HK-2 (cell line): ENCODE measurements around the gene SLC24A3.

Experiments used
- DNase-seq: peaks from one replicate; pipeline ENCODE4 v3.0.0-alpha.2; 2018; ENCODE audit not compliant: unreplicated experiment

The SLC24A3 gene

DNA sequence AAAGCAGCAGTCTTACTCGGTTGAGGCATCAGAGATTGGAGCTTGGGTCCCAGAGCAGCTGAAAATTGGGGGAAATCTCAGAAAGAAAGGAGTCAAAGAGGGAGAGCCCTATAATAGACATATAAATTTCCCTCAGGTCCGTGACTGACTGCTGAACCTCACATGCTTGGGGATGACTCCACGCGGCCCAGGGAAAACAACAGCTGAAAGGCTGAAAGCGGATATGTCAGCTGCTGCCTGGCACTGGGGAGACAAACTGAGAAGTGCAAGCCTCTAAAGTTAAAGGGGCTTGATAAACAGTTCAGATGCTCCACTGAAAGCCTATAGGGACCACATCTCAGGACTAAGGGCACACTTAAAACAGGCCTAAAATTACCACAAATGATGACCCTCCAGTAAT lies 289.7 kb downstream of the SLC24A3 start:
- no peak for DNase-seq

DNA sequence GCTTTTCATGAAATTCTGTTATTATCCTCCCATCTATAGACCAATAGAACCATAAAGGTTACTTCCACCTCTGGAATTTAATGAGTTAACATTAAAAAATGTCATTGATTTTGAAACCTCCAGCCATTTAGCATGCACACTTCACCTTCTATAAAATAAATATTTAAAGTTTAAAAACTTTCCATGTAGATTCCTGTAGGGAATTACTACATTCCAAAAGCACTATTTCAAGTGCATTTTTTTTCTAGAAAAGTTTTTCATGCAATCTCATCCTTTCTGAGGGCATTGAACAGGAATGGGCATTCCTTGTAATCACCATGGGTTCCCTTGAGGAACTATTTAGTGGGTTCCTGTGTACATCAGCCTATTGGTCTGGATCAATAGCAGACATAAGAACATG lies 291.8 kb downstream of the SLC24A3 start:
- no peak for DNase-seq

DNA sequence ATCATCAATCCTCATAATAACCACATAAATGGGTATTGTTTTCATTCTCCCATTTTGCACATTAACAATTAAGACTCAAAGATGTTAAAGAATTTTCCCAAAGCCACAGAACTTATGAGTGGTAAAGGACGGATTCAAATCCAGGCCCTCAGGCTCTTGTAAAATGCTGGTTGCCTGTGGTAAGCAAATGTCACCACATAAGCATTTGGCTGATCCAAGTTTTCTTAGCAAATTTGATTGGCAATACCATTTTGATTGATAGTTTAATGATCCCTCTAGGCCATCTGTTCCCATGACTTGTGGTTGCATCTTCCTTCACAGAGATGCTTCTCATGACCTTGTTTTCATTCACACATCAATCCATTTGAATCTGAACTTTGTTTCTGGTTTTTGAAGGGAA lies 293.6 kb downstream of the SLC24A3 start:
- no peak for DNase-seq

DNA sequence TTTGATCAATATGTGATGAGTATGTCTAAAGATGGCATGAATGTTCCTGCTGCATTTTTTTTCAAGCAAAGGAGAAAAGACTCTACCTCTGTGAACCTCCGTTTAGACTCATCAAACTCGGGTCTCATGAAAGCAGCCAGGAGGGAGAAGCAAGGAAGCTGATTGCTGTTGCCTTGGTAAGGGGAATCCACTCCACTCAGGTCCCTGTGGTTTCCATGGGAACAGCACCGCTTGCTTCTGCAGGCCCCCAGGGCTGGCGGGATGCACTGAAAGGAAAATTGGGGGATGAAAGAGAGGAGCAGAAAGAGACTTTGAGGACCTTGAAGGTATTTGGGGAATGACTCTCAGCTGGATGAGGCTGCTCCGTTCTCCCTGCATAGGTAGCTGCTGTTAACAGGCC lies 296.0 kb downstream of the SLC24A3 start:
- no peak for DNase-seq

DNA sequence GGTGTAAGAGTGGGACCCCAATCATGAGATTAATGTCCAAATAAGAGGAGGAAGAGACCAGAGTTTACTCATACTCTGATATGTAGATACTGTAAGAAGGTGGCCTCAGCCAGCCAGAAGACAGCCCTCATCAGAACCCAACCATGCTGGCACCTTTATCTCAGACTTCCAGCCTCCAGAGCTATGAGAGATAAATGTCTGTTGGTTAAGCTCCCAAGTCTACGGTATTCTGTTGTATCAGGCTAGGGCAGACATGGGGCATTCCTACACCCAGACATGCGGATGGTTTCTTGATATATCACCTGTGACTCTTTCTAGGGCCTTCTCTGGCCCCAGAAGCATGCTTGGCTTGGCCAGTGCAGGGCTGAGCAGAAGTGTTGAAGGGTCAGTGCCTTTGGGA lies 298.2 kb downstream of the SLC24A3 start:
- no peak for DNase-seq

DNA sequence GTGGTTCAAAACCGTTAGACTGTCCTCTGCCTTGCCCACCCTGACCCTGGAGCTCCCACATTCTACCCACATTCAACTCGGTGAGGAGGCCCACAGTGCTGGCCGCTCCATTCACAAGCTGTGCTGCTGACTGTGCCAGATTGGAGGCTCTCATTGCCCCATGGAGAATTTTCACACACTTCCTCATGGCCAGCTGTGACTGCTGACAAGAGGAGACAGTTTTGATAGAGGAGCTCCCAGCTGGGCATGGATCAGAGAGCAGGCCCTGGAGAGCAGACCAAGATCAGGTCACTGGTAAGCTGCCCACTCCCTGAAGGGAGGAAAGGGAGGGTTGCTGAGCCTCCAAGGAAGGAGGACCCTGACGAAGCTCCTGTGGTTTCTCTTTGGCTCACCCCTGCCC lies 299.5 kb downstream of the SLC24A3 start:
- DNase-seq: no peak

DNA sequence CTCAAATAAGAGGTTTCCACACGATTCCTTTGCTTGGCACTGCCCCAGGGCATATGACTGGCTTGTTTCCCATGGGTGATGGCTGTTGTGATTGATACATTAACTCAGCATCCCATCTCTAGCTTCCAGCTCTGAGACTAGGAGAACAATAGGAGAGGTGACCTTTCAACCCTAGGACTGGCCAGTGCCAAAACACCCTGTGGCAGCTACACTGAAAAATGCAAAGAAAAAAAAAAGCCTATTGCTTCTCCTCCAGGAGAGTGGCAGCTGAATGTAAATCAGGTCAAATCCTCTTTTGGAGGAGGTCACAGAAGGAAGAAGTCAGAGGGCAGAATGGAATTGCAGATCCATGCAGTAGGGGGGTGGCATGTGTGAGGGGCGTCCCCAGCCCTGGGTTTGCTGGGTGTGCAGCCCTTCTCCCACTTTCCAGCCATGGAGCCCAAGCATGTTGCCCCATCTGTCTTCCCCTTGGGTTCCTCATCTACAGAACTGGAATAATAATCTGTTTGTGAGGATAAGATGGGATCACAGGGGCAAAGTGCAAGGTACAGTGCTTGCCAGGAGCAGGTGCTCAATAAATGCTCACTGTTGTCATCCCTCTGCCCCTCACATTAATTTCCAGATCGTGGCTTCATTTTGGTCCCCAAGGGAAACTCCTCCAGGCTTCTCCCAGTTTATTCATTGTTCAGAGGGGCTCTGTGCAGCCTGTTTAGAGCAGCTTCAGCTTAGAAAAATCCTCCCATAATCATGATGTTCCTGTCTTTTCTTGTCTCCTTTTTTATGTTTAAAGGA lies 300.6 kb downstream of the SLC24A3 start:
- DNase-seq: no peak

DNA sequence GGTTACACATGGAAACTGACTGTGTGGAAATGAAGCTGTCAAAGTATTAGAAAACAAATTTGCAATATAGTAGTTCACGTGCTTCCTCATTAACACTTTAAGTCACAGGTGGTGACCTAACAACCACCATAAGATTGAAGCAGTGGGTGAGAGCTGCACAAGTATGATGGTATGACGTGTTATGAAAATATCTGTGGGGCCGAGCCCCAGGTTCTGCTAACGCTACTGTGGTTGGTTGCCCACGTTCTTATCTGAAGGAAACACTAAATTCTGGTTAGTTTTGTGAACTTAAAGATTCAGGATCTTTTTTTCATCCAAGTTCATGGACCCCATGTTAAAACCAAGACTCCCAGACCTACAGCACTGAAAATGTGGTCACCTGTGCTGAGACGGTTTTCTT lies 302.6 kb downstream of the SLC24A3 start:
- DNase-seq: no peak

DNA sequence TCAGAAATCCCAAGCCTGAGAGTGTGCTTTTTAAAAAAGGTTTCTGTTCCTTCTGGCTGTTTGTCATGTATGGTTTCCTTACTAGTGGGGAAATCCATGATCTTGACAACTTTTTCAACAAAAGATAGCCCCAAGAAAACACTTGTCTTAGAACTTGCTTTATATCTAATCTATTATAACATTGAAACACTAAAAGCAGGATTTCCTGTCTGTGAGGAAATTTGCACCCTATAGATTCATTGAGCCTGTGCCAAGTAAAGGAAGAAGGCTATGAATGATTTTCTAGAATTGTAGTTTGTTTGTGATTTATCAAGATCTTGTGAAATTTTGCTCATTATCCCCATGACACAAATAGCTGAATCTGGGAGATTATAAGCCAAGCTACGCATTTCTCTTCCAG lies 307.0 kb downstream of the SLC24A3 start:
- no peak for DNase-seq

DNA sequence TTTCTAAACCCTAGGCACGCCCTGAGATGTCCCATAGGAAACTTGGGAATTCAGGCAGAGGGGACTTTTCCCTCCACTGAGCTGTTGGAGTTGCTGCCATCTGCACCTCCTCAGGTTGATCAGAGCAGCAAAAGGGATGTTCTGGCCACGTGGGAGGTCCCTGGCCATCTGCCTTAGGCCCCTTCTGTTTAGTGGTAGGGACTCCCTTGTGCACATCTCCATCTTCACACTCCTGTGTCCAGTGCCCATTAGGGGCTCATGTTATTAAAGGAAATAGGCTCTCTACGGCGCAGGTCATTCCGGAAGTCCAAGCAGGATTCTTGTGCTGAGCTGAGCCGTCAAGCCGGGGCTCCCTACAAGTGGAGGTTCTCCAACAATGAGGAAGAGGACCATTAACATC lies 307.8 kb downstream of the SLC24A3 start:
- no peak for DNase-seq

DNA sequence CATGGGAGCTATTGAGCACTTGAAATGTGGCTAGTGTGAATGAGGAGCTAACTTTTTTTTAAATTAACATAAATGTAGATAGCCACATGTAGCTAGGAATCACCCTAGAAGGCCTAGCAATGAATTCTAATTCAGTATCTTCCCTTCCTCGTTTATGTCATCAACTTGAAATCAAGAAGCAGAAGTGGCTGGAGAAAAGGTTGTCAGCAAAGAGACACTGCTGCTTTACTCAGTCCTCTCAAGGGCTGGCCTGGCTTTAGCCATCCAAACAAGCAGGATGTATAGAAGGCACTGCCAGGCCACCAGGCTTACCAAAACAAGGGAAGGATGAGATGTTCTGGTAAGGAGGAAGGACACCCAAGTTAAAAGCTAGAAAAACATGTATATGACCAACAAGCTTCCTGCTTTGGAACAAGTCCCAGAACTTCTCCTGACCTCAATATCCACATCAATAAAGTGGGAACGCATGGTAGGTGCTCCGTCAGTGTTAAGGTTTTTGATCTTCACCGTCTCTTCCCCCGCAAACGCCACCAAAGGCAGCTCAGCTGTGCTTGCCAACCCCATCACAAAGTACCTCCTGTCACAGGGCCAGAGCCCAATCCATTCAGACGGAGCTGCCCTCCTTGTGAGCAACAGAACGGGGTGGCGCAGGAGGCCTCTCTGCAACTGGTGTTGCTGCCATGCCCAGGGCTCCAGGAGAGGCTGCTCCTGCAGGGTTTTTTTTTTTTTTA lies 309.8 kb downstream of the SLC24A3 start:
- no peak for DNase-seq

DNA sequence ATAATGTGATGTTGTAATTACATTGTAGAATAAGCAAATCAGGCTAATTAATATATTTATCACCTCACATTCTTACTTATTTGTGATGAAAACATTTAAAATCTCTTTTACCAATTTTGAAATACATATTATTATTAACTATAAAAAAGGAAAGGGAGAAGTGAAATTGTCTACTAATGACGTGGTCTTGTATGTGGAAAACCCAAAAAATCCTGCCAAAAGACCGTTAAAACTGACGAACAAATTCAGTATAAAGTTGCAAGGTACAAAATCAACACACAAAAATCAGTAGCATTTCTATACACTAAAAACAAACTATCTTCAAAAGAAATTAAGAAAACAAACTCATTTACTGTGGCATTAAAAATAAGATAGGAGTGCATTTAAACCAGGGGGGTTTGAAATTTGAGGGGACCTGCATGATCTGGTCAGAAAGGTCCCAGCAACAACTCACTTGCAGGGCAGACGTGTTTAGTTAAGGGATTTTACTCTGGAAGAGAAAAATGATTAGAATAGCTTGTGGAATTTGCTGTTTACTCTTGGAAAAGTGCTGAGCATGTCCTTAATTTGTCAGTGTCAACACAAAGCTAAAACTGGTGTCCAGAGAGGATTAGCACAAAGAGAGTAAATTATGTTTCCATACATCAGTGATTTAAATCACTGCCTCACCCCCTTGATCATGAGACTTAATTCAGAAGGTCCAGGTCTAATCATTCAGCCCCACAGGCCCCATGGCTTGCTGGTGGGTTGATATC lies 310.6 kb downstream of the SLC24A3 start:
- no peak for DNase-seq

DNA sequence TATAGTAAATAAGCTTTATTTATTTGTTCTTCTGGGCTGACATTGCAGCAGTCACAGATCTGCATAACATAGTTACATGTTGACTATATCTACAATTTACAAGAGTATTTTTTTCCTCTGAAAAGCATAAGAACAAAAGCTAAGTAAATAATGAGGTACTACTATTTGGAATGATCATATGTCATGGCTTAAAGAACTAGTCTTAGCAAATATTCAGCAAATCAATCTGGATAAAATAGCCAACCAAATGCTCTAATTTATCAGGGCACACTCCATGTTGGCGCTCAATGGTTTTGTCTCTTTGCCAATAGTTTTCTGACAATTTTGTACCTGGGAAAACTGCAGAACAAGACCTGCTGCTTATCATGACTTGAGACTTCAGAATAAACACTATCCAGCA lies 312.2 kb downstream of the SLC24A3 start:
- no peak for DNase-seq

DNA sequence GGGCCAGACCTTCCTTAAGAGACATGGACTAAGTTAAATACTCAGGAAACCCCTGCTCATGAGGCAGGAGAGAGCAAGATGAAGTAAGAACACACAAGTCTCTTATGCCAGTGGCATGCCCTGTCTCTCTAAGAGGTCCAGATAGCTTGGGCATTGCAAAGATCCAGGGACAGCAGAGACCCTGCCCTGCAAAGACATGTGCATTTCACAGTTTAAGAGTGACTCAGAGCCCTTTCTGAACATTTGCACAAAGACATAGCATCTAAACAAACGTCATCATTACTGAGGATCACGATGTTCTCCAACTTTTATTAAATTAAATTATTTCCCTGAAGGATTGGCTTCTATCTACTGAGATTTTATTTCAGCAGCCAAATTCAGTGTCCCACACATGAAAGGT lies 315.1 kb downstream of the SLC24A3 start:
- no peak for DNase-seq

DNA sequence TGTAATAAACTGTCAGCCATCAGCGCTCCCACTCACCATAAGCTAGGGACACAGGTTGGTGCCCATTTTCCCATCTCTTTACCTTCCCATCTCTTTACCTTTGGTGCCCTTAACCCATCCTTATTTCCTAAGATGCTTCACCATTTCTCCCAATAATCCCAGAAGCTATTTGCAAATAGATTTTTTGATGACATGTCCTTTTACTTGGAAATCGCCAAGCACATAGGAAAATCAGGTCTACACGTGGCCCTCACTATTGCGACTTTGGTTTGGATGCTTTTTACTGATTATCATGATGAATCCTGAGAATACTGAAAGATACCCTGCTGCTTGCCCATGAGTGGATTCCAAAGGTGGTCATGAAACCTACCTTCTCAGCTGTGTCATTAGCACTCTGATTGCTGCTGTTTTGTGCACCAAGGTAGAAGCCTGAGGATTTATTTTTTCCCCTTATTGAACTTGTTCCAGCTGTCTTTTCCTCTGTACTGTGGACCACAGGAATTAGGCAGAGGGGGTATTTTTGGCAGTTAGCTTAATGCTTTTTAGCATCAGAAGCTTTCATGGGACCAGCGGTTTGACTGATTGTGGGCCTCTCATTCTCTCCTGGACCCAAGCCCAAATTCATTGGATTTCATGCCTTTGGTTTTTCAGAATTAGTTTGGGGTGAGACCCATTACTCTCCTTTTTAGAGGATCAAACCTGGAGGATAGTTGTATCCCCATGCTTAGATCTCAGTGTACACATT lies 316.0 kb downstream of the SLC24A3 start:
- DNase-seq: no peak

DNA sequence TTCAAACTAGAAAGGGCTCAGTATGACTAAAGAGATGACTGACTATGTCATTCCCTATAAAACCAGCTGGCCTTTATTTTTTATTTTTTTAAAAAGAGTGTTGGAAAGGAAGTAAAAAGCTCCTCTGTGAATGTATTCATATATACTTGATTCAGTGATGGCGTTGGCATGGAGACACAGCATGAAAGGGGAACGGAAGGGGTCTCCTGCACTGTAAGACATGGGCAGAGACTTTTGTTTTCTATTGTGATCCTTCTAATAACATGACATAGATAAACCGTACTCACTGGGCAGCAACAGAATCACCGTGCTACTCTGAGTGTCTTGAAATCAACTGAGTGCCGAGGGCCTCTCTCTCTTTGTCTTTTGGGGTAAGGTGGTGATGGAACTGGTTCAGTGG lies 317.6 kb downstream of the SLC24A3 start:
- DNase-seq: no peak

DNA sequence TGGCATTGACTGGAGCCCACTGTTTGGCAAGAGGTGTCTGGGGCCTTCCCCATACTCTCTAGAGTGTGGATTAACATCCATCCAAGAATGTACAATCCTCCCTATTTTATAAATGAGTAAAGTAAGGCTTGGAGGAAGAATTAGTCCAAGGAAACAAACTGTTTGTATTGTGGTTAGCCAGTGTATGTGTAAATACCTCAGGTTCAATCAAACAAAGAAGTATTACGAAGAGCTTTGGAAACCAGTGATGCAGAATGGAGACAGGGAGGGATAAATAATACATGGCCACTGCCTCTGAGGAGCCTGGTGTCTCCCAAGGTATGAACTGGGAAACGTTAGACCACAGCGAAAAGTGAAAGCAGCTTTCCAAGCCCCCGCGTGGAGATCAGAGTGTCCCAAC lies 319.0 kb downstream of the SLC24A3 start:
- no peak for DNase-seq

DNA sequence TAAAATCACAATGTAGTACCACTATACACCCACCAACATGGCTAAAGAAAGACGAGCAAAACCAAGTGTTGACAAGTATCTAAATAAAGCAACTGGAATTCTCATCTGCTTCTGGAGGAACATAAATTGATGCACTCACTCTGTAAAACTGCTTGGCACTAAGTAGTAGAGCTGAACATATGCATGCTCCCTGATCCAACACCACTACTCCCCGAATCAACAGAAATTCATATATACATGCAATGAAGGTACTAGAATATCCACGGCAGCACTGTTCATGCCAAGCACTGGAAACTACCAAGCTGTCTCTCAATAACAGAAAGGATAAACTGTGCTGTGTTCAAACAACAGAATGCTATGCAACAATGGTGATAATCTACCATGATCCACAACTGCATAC lies 326.1 kb downstream of the SLC24A3 start:
- DNase-seq: no peak

DNA sequence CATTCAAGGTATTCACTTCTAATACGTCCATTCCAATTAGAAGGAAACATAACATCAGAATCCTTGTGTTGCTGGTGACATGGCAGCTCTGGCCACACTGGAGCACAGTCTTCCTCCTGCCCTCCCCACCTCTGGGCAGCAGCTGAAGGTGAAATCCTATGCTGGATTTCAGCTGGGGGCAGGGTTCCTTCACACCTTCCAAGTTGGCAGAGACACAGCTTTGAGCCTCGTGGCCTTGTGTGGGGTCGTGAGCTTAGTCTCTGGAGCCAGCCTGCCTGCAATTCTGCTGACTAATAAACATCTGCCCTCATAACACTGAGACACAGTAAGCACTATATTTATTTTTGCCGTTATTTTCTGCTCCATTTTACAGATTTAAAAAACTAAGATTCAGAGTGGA lies 326.7 kb downstream of the SLC24A3 start:
- DNase-seq: no peak

DNA sequence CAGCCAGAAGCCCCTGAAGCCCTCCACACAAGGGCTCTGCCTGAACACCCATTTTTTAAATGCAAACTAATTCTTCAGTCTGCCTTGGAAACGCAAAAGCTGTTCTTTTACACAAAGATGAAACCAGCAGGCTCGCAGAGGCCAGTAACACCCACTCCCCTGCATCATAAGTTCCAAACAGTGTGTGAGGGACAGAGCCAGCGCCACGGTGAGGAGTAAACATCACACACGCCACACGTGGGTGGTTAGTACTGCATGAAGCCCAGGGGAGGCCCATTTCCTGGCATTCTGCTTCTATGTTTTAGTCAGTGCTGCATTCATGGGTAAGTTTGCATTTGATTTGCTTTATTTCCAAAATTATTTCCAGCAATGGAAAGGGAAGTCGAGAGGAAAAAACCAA lies 327.9 kb downstream of the SLC24A3 start:
- DNase-seq: no peak

DNA sequence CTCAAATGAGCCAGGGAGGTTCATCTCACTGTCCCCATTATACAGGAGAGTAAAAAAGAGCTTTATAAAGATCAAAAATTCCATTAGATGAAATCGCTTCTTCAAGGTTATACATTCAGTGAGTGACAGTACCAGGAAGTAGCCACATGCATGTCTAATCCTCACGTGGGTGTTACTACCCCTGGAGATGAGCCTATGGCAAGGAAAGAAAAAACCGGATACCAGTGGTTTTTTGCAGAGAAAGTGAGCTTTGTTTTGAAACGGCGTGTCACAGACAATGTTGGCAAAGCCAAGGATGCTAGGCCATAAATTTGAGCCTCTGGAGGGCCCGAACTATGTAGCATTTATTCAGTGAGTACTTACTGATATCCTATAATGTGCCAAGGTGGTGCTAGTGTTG lies 330.7 kb downstream of the SLC24A3 start:
- no peak for DNase-seq

DNA sequence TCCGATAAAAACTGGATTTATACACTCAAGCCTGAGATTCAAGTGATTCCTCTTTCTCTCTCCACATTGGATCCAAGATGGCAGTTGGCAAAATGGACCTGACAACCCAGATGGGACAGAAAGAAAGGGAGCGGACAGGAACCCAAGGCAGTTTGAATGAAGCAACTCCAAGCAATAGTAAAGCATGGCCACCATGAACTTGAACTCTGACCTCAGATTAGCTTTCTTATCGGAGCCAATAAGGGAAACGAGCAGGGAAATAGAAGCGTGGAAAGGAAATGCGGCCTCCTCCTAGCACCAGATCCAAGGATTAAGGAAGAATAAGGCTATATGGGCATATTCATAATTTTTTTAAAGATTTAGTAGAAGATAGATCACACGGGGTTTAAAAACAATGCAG lies 332.2 kb downstream of the SLC24A3 start:
- DNase-seq: no peak
